ENCODE measurements around the gene PELI2.

The PELI2 gene

DNA sequence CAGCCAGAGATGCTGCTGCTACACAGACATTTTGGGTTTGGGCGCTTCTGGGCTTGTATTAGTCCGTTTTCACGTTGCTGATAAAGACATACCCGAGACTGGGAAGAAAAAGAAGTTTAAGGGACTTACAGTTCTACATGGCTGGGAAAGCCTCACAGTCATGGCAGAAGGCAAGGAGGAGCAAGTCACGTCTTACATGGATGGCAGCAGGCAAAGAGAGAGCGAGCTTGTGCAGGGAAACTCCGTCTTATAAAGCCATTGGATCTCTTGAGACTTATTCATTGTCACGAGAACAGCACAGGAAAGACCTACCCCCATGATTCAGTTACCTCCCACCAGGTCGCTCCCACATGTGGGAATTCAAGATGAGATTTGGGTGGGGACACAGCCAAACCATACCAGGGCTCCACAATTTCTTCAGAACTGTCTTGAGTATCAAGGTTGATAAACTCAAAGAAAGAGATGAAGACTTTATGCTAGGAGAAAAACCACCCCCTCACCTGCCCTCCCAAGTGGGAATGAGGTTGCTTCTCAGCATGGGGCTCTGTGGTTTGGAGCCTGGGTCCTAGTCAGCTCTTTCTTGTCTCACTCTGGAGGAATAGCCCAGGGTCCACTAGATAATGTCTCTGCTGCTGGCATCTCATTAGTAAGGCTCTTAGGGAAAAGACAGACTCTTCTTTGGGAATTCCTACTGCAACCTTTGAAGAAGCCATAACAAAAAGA, 200.3 kb downstream of the PELI2 start:
- no peak for DNase-seq

DNA sequence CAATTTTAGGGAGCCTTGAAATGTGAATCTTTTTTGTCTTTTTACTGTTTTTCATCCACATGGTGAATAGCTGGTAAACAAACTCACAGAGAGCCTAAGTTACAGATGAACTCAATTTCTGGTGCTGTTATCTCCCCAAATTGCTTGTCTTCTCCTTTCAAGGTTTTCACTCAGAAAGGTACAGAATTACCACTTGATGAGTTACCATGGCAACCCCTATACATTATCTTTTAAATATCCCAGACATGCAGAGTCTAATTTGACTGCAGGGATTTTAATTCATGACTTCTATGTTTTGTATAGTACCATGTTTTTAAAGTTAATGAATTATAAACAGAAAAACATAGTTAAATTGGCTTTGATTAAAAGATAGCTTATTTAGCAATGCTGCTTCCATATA, 203.7 kb downstream of the PELI2 start:
- DNase-seq, result no peak

DNA sequence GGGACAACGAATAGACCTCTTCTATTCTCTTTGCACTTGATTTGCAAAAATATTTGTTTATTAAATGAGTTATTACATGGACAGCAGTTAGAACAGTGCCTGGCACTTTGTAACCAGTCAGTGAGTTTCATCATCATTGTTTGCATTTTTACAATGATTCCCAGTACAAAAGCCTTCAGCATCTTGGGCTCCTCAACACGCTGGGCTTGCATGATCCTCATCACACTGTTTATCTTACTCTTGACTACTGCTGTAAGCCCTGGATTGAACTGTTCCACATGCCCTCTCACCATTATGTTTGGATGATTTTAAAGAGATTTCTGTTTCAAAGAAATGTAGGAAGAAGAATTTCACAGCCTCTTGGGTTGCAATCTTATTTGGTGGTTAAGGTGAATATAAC, 204.3 kb downstream of the PELI2 start:
- DNase-seq, result peak; percentile 78

DNA sequence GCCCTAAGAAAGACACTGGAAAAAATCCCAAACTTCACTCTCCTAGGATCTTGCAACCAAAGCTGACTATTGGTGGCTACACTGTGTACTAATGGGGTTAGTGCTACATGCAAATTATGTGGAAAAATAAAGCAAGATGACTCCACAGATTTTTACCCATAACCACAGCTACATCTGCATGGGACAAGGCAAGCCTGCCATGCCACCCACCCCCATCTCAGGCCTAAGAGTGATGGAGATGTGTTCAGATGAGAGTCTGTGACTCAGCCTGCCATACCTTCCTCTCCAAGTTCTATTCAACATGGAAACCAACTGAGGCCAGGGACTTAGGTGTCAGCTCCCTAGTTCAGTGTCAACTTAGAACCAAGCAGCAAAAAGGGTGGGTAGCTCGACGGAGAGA, 206.2 kb downstream of the PELI2 start:
- no peak for DNase-seq

GRCh38 chr14:56324856-56325699, 206.9 kb downstream of the PELI2 start:
- no peak for DNase-seq

GRCh38 chr14:56328021-56328420, 209.8 kb downstream of the PELI2 start:
- no peak for DNase-seq

GRCh38 chr14:56331592-56332216, 213.5 kb downstream of the PELI2 start:
- DNase-seq, result peak; percentile 50

DNA sequence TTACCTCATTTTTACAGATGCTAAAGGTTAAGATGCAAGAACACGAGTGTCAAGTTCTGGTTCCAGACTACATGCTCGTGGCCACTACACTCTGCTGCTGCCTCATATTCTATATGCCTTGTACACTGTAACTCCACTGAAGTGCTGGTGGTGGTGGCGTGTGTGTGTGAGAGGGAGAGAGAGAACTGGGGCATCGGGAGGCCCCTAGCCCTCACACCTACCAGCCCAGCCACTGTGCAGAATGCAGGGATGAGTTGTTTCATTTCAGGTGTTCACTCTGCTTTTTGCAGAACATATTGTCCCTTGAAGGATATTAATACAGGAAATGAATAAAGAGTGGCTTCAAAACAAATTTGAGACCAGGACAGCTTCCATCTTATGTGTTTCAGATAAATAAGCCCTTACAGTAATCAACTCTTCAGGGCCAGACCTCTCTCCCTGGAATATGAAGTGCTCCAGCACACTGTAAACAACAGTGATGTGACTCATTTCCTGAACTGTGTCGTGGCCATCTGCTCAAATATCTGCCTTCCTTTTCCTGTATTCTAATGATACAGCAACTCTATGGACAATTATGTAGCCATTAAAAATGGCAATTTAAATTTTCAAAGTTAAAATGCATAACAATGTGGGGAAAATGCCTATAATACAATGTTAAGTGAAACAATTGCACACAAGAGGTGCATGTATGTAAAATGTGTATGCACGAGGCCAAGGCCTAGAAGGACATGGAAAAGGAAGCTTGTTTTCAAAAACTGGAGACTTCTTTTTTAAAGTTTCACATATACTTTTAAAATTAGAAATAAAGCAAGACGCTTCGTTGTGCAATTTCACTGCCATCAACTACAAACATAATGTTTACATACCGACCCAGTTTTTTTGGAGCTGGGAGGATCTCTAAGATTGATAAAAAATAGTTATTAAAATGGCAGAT, 215.4 kb downstream of the PELI2 start:
- peak; percentile 96 for DNase-seq

DNA sequence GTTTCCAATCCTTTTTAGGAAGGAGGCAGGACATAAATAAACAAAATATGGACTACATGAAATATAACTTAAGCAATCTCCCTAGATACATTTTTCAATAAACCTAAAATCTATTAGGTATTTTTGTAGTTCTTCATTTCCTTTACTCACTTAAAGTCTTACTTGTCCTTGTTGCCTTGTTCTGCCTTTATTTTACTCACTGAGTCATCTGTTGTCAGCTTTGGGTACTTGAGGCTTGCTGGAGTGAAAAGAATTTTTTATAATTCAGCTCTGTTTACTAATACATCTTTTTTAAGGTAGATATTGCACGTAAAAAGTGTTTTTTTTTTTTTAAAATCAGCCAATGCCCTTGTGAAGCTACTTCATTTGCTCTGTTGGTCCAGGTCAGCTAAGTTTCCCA, 216.2 kb downstream of the PELI2 start:
- DNase-seq, result no peak

GRCh38 chr14:56338674-56339073, 220.5 kb downstream of the PELI2 start:
- peak; percentile 47 for DNase-seq

DNA sequence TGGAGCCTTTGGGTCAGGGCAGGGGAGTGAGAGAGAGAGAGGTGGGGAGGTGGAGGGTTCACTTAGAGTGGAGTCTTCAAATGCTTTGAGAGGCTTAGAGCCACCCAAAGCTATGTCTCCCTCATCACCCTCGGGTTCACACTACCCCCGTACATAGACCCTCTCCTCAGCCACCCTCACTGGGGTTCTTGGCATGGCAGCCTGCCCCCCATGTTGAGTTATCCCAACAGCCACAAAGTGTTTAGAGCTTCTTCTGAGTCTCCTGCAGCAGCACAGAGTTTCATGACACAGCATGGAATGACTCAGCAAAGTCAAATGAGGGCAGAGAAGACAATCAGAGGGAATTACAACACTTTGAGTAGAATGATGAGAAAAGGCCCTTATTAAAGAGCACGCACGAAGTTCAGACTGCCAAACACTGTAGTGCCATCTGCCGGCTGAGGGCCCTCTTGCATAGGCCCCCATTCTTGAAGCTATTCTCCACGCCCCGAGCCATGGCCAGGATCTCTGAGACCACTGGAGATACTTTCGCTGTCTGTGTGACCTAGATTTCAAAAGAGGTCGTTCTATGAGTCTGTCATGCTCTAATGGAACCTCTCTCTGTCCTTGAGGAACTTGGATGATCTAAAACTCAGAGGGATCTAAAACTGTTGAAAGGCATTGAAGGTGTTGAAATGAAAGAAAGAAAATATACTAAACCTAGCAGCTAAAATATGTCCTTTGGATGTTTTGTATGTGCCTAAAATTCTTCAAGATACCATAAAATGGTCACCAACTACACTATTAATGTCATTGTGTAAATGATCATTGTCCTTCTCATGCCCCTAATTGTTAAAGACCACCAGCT, 221.9 kb downstream of the PELI2 start:
- peak; percentile 89 for DNase-seq

- no peak for DNase-seq
These were observed 222.7 kb downstream of the PELI2 start for GRCh38 chr14:56340932-56341331.

DNA sequence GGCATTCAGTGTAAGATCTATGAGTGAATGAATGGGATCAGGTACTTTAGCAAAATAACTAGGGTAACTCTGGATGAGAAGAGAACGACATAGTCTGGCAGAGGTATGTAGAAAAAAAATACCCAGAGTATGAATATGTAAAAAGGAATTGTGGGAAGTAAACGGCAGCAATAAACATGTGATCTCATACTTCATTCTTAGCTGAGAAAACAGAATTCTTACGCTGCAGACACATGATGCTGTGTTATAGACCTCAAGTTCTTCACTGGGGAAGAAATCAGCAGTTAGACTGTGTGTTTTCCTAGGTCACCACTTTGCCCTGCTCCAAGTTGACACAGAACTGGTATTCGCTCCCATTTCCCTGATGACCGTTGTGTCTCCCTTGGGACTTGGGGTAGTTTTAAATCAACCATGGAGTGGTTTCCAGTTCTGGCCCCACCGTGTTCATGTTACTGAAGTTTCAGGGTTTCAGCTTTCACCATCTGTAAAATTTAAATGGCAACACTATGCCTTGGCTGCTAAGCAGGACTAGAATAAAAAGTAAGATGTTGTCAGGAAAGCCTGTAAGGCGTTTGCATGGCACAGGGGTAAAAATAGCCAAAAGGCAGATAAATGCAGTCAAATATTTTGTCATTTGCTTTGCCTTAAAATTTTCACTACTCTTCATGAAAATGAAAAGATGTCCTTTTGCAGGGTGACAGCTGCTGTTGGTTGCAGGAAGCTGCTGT, 223.7 kb downstream of the PELI2 start:
- no peak for DNase-seq

- DNase-seq, result no peak
These were observed 224.3 kb downstream of the PELI2 start for GRCh38 chr14:56342494-56342942.

- DNase-seq, result no peak
These were observed 231.7 kb downstream of the PELI2 start for GRCh38 chr14:56349960-56350359.
